A549 (cell line): ENCODE measurements around the gene GIT2. TPM values are rescaled to one million over a fixed set of nuclear protein-coding genes. Genes with fewer than 3 reads are reported as not detected.

ENCODE experiments used
- ATAC-seq, 2 experiments: fragments of 200-7000 bp in 1 of 2; fragments of >200 bp in 1 of 2; cut with Nextera tagmentation in 1 of 2; cut with Tn5 transposase in 1 of 2; 3 replicates each; pipeline versions ENCODE4 v1.8.0 to v1.9.1; 2018 to 2020; ENCODE audit warnings: mild to moderate bottlenecking in 1 of 2, moderate library complexity in 1 of 2
- CTCF ChIA-PET: fragments of 300-600 bp; sonication (Branson Sonifier 250); formaldehyde crosslinking; extraction: SDS; loops from one replicate; lab custom pipeline; 2021; ENCODE audit warnings: antibody characterized with exemption, inconsistent platforms; lab: Yijun Ruan, JAX
- POLR2A ChIA-PET: fragments of 350-600 bp; formaldehyde crosslinking; extraction: SDS; loops from one replicate; lab custom pipeline; 2021; ENCODE audit warnings: antibody characterized with exemption, inconsistent platforms; lab: Yijun Ruan, JAX
- DNase-seq, 2 experiments: peaks; one replicate each; pipeline versions ENCODE4 v3.0.0 to v3.0.0-alpha.2; 2011 to 2016; ENCODE audit warnings: low read depth in 1 of 2, low spot score in 1 of 2
- FAIRE-seq: peaks from 2 replicates; lab custom pipeline; 2011; peaks lifted over from hg19 to GRCh38; lab: Jason Lieb, UNC
- H3K27ac ChIP-seq, 2 experiments: fragments of >200 bp; sonication (Bioruptor Twin); formaldehyde crosslinking; 3 replicates each; pipeline ENCODE4 v1.5.1; 2016 to 2017
- H3K4me1 ChIP-seq: fragments of >200 bp; sonication (Bioruptor Twin); formaldehyde crosslinking; 3 replicates; pipeline ENCODE4 v1.6.1; 2016
- H3K4me2 ChIP-seq: fragments of >200 bp; sonication (Bioruptor Twin); formaldehyde crosslinking; 3 replicates; pipeline ENCODE4 v1.6.1; 2016
- H3K4me3 ChIP-seq: fragments of >200 bp; sonication (Bioruptor Twin); formaldehyde crosslinking; 3 replicates; pipeline ENCODE4 v1.5.1; 2016
- H3K9me3 ChIP-seq: fragments of >200 bp; sonication (Bioruptor Twin); formaldehyde crosslinking; 3 replicates; pipeline ENCODE4 v1.6.1; 2016
- CBX2 ChIP-seq: fragments of 200-600 bp; sonication (generic); IDR thresholded peaks from 2 replicates; pipeline ENCODE4 v1.6.1; 2016; ENCODE audit warnings: low read depth, mild to moderate bottlenecking, borderline replicate concordance
- CBX8 ChIP-seq: fragments of 200-600 bp; sonication (generic); IDR thresholded peaks from 2 replicates; pipeline ENCODE4 v1.6.1; 2016
- CEBPB ChIP-seq, 2 experiments: fragments of >200 bp in 1 of 2; sonication (Bioruptor Twin) in 1 of 2; formaldehyde crosslinking in 1 of 2; IDR thresholded peaks; 2 replicates each; pipeline ENCODE4 v1.6.1; 2012 to 2016
- ELK1 ChIP-seq: fragments of 150-350 bp; IDR thresholded peaks from 2 replicates; pipeline ENCODE4 v1.6.1; 2014; ENCODE audit warnings: low read depth, mild to moderate bottlenecking, low read length
- EP300 ChIP-seq, 2 experiments: fragments of >200 bp; sonication (Bioruptor Twin); formaldehyde crosslinking; IDR thresholded peaks; 2 replicates in 1 of 2; 3 replicates in 1 of 2; pipeline ENCODE4 v1.6.1; 2016 to 2017
- MAFK ChIP-seq: fragments of 450-650 bp; IDR thresholded peaks from 2 replicates; pipeline ENCODE4 v1.6.1; 2014; ENCODE audit not compliant: partially characterized antibody
- MAX ChIP-seq: IDR thresholded peaks from 2 replicates; pipeline ENCODE4 v1.6.1; 2012
- MYC ChIP-seq: IDR thresholded peaks from 2 replicates; pipeline ENCODE4 v1.6.1; 2012; ENCODE audit warnings: mild to moderate bottlenecking, inconsistent platforms, low read length, improper control_type of control experiment, borderline replicate concordance
- NFE2L2 ChIP-seq: fragments of 150-350 bp; conservative IDR thresholded peaks from 2 replicates; pipeline ENCODE4 v1.6.1; 2014; ENCODE audit warnings: low read length
- POLR2AphosphoS2 ChIP-seq: conservative IDR thresholded peaks from 2 replicates; pipeline ENCODE4 v1.6.1; 2012; ENCODE audit warnings: low read length, improper control_type of control experiment, inconsistent platforms
- RAD21 ChIP-seq, 2 experiments: fragments of >200 bp in 1 of 2; sonication (Bioruptor Twin) in 1 of 2; formaldehyde crosslinking in 1 of 2; IDR thresholded peaks in 1 of 2; conservative IDR thresholded peaks in 1 of 2; 2 replicates in 1 of 2; 3 replicates in 1 of 2; pipeline ENCODE4 v1.6.1; 2012 to 2018; ENCODE audit warnings: inconsistent platforms in 1 of 2
- RARB ChIP-seq: fragments of 250-450 bp; sonication (Bioruptor Pico); IDR thresholded peaks from 2 replicates; pipeline ENCODE4 v1.8.0; 2021; ENCODE audit warnings: mild to moderate bottlenecking, moderate library complexity
- SMC3 ChIP-seq: fragments of >200 bp; sonication (Bioruptor Twin); formaldehyde crosslinking; IDR thresholded peaks from 3 replicates; pipeline ENCODE4 v1.6.1; 2018; ENCODE audit warnings: inconsistent platforms
- ZSCAN20 ChIP-seq: fragments of 250-450 bp; sonication (Bioruptor Pico); IDR thresholded peaks from 2 replicates; pipeline ENCODE4 v1.8.0; 2022; ENCODE audit warnings: mild to moderate bottlenecking, moderate library complexity
- WGBS: methylation state at CpG from one replicate; pipeline ENCODE4 v1.1.6; 2017; ENCODE audit errors: missing lambda C conversion rate; 5-methylcytosine and 5-hydroxymethylcytosine counted together
- polyA plus RNA-seq, 4 experiments: library from polyadenylated mRNA; depleted of rRNA in 3 of 4; stranded (reverse); fragments of >200 nt; fragmentation: RNase III in 1 of 4; extraction: RNeasy Plus Mini Kit Qiagen cat#74134 plus additional on column Dnase treatment in 1 of 4; gene quantifications; 2 replicates in 3 of 4; 3 replicates in 1 of 4; pipeline ENCODE4 v1.2.3, GENCODE V29; 2011 to 2017
- TF ChIP-seq, protein P1 (sequence below): IDR thresholded peaks from 2 replicates; pipeline ENCODE4 v1.6.1; 2012; ENCODE audit warnings: low read depth, borderline replicate concordance
- TF ChIP-seq, protein P2 (sequence below): fragments of >200 bp; sonication (Bioruptor Twin); formaldehyde crosslinking; IDR thresholded peaks from 3 replicates; pipeline ENCODE4 v1.5.1; 2016

The GIT2 gene
- polyA plus RNA-seq, 2 of the 4 experiments (the other 2 are of a cell fraction) = 18.5 to 38.0 TPM

GRCh38 chr12:109938947-109939346 lies 57.2 kb downstream of the GIT2 start:
- WGBS = 94% methylated on average over 7 of the region's 7 CpGs
- ATAC-seq = no peak
- FAIRE-seq = no peak
- Histone ChIP-seq H3K4me2 (no peak overlapping the region), H3K4me3 (no peak overlapping the region), H3K27ac (no peak overlapping the region), H3K9me3 (no peaks in the 10 kb centered on the region), H3K4me1 (no peaks in the 10 kb centered on the region)
- TF ChIP-seq POLR2AphosphoS2 = no peak
- no peak for TF ChIP-seq CBX8
- TF ChIP-seq RAD21 (conservative IDR thresholded peaks at IDR 0.05 in 1 of 2, IDR thresholded peaks at IDR 0.05 in 1 of 2) = no peak
- TF ChIP-seq, protein P1, sequence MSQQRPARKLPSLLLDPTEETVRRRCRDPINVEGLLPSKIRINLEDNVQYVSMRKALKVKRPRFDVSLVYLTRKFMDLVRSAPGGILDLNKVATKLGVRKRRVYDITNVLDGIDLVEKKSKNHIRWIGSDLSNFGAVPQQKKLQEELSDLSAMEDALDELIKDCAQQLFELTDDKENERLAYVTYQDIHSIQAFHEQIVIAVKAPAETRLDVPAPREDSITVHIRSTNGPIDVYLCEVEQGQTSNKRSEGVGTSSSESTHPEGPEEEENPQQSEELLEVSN = no peak
- no peak for TF ChIP-seq ZSCAN20 (CRISPR knock-in tag)
- no peak for TF ChIP-seq NFE2L2
- no peak for TF ChIP-seq ELK1
- no peak for TF ChIP-seq CBX2
- no peak for TF ChIP-seq RARB
- no peak for TF ChIP-seq MYC
- POLR2A ChIA-PET = no interaction called here
- CTCF ChIA-PET = interaction anchor here (0.6 kb wide), 1 partner anchor 50 kb away, joined by 3 read pairs; no protein-coding TSS in a partner anchor
- no peak for DNase-seq

DNA sequence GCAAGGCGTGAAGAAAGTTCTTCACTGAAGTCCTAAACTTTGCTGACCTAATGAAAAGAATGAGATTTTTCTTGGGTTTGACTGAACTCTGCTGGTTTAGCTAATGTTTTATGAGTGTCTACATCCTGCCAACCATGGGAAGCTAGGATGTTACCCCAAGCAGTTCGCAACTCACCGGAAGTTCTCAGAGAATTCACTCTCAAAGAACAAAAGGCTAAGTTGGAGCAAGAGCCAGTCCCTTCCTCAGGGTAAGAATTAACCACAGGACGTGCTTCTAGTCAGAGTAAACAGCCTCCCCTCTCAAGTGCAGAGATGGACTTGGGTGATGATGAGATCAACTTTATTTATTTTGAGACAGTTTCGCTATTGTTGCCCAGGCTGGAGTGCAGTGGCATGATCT lies 58.8 kb downstream of the GIT2 start:
- no peaks in the 10 kb centered on the region for H3K9me3 ChIP-seq
- H3K4me3 ChIP-seq = no peak overlapping the region
- POLR2A ChIA-PET = interaction anchor here (1.1 kb wide), 1 partner anchor 9 kb away, joined by 3 read pairs; no protein-coding TSS in a partner anchor
- H3K4me2 ChIP-seq = no peak overlapping the region
- ATAC-seq (no peak), FAIRE-seq (no peak), DNase-seq (no peak)
- TF ChIP-seq CEBPB (IDR thresholded peaks at IDR 0.05) = no peak
- TF ChIP-seq MAFK = peak; percentile 1
- no peaks in the 10 kb centered on the region for H3K4me1 ChIP-seq
- CTCF ChIA-PET = interaction anchor here (0.6 to 1.0 kb wide), 2 partner anchors 17 to 39 kb away, joined by 4 to 5 read pairs; no protein-coding TSS in a partner anchor
- no peak overlapping the region for H3K27ac ChIP-seq
- WGBS = 89% methylated on average over 5 of the region's 5 CpGs

GRCh38 chr12:109934026-109934425 lies 62.1 kb downstream of the GIT2 start:
- Histone ChIP-seq H3K27ac (no peak overlapping the region), H3K4me2 (no peak overlapping the region), H3K4me1 (no peaks in the 10 kb centered on the region), H3K9me3 (no peaks in the 10 kb centered on the region), H3K4me3 (no peak overlapping the region)
- peak; percentile 28 to 36 for DNase-seq
- POLR2A ChIA-PET = interaction anchor here (0.6 kb wide), 1 partner anchor 780 kb away, joined by 3 read pairs; no protein-coding TSS in a partner anchor
- FAIRE-seq = no peak
- CTCF ChIA-PET = interaction anchor here (0.6 to 1.5 kb wide), 5 partner anchors 18 to 621 kb away, joined by 3 to 5 read pairs (median 4); no protein-coding TSS in a partner anchor
- TF ChIP-seq, protein P2, sequence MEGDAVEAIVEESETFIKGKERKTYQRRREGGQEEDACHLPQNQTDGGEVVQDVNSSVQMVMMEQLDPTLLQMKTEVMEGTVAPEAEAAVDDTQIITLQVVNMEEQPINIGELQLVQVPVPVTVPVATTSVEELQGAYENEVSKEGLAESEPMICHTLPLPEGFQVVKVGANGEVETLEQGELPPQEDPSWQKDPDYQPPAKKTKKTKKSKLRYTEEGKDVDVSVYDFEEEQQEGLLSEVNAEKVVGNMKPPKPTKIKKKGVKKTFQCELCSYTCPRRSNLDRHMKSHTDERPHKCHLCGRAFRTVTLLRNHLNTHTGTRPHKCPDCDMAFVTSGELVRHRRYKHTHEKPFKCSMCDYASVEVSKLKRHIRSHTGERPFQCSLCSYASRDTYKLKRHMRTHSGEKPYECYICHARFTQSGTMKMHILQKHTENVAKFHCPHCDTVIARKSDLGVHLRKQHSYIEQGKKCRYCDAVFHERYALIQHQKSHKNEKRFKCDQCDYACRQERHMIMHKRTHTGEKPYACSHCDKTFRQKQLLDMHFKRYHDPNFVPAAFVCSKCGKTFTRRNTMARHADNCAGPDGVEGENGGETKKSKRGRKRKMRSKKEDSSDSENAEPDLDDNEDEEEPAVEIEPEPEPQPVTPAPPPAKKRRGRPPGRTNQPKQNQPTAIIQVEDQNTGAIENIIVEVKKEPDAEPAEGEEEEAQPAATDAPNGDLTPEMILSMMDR = peak; percentile 43
- TF ChIP-seq EP300 (IDR thresholded peaks at IDR 0.05) = no peak
- no peak for TF ChIP-seq POLR2AphosphoS2
- TF ChIP-seq MAX = no peak
- peak; percentile 41 to 43; a peak in 4 of 5 replicates for TF ChIP-seq RAD21 (conservative IDR thresholded peaks at IDR 0.05 in 1 of 2, IDR thresholded peaks at IDR 0.05 in 1 of 2)
- peak; percentile 49; the same call in 2 of the 3 replicates for TF ChIP-seq SMC3
- 80% methylated on average over 5 of the region's 5 CpGs for WGBS
- ATAC-seq = peak in 1 of 2 experiments; percentile 77; a peak in 3 of 6 replicates
